Activated naive CD4-positive, alpha-beta T cell treated with anti-CD3 and anti-CD28 coated beads, Interleukin-2, amount 50 U/mL, for 72 hours (primary cell): ENCODE data around the gene ARHGAP31. TPM values are rescaled to one million over a fixed set of nuclear protein-coding genes. Genes with fewer than 3 reads are reported as not detected.
A peak's percentile ranks its signal among the peaks of the same experiment; 100 is the strongest.

Source experiments
- ATAC-seq, 2 donors: fragments of 150-1000 bp; cut with Tn5 transposase; 2 replicates each; pipeline ENCODE4 v1.10.0; 2021; ENCODE audit warnings: mild to moderate bottlenecking in 2 of 2, moderate library complexity in 2 of 2
- DNase-seq, 2 donors: peaks; one replicate each; pipeline ENCODE4 v3.0.0; 2021 to 2022; ENCODE audit warnings: low spot score in 2 of 2
- H3K27ac Mint-ChIP-seq, 2 donors: one replicate each; pipeline ENCODE4 v1.8.0; 2022; ENCODE audit warnings: mild to moderate bottlenecking in 2 of 2, mixed read lengths in 2 of 2
- H3K36me3 Mint-ChIP-seq, 2 donors: one replicate each; pipeline ENCODE4 v1.8.0; 2022; ENCODE audit warnings: mixed read lengths in 2 of 2
- H3K9me3 Mint-ChIP-seq, 2 donors: one replicate each; pipeline ENCODE4 v1.8.0; 2022; ENCODE audit warnings: mixed read lengths in 2 of 2
- total RNA-seq, 2 donors: library from RNA; stranded (reverse); gene quantifications; one replicate each; pipeline ENCODE4 v1.2.3, GENCODE V29; 2022

ARHGAP31 gene
- total RNA-seq, 2 donors from 2014 or later = 2.1 to 11.0 TPM

GRCh38 chr3:119420196-119420595 is 126.0 kb downstream of the ARHGAP31 start:
- no peaks in the 10 kb centered on the region for H3K9me3 Mint-ChIP-seq
- DNase-seq (no peak), ATAC-seq (no peak)
- no peak overlapping the region for H3K27ac Mint-ChIP-seq
- no peaks in the 10 kb centered on the region for H3K36me3 Mint-ChIP-seq

- ATAC-seq = no peak
- Mint-ChIP-seq H3K27ac (no peak overlapping the region), H3K9me3 (peaks cover 33% of the 10 kb centered on the region in 2 donors), H3K36me3 (peaks cover 50 to 58% of the 10 kb centered on the region in 2 donors)
- DNase-seq = no peak
Measured at GRCh38 chr3:119427669-119428068, 133.5 kb downstream of the ARHGAP31 start.

- H3K27ac Mint-ChIP-seq = no peak overlapping the region
- no peak for ATAC-seq
- DNase-seq = no peak
- peaks cover 52 to 61% of the 10 kb centered on the region in 2 donors for H3K36me3 Mint-ChIP-seq
- H3K9me3 Mint-ChIP-seq = peaks cover 33% of the 10 kb centered on the region in 2 donors
Measured at GRCh38 chr3:119428538-119428937, 134.4 kb downstream of the ARHGAP31 start.

GRCh38 chr3:119433613-119434325 is 139.6 kb downstream of the ARHGAP31 start:
- peaks cover 63 to 65% of the 10 kb centered on the region in 2 donors for H3K36me3 Mint-ChIP-seq
- DNase-seq = no peak
- no peak overlapping the region for H3K27ac Mint-ChIP-seq
- no peak for ATAC-seq
- H3K9me3 Mint-ChIP-seq = peaks cover 10 to 12% of the 10 kb centered on the region in 2 donors

- DNase-seq (no peak), ATAC-seq (no peak)
- H3K9me3 Mint-ChIP-seq = peaks cover 7 to 10% of the 10 kb centered on the region in 2 donors
- H3K36me3 Mint-ChIP-seq = peaks cover 55 to 56% of the 10 kb centered on the region in 2 donors
- H3K27ac Mint-ChIP-seq = no peak overlapping the region
Measured at GRCh38 chr3:119434703-119435102, 140.5 kb downstream of the ARHGAP31 start.

GRCh38 chr3:119436977-119437376 is 142.8 kb downstream of the ARHGAP31 start:
- DNase-seq = no peak
- Mint-ChIP-seq H3K36me3 (peaks cover 33 to 43% of the 10 kb centered on the region in 2 donors), H3K9me3 (no peaks in the 10 kb centered on the region), H3K27ac (no peak overlapping the region)
- ATAC-seq = no peak

- no peaks in the 10 kb centered on the region for H3K9me3 Mint-ChIP-seq
- H3K27ac Mint-ChIP-seq = no peak overlapping the region
- DNase-seq (no peak), ATAC-seq (no peak)
- H3K36me3 Mint-ChIP-seq = peaks cover 37 to 41% of the 10 kb centered on the region in 2 donors
Measured at GRCh38 chr3:119437691-119438258, 143.6 kb downstream of the ARHGAP31 start.

- no peaks in the 10 kb centered on the region for H3K9me3 Mint-ChIP-seq
- H3K36me3 Mint-ChIP-seq = peaks cover 10 to 16% of the 10 kb centered on the region in 2 donors
- DNase-seq = no peak
- H3K27ac Mint-ChIP-seq = no peak overlapping the region
- peak in 1 of 2 donors; percentile 26 for ATAC-seq
Measured at GRCh38 chr3:119443179-119443578, 149.0 kb downstream of the ARHGAP31 start.

GRCh38 chr3:119444590-119444989 is 150.4 kb downstream of the ARHGAP31 start:
- Mint-ChIP-seq H3K27ac (no peak overlapping the region), H3K36me3 (peaks cover 10 to 16% of the 10 kb centered on the region in 2 donors), H3K9me3 (no peaks in the 10 kb centered on the region)
- DNase-seq = no peak
- peak in 1 of 2 donors; percentile 52 for ATAC-seq

- Mint-ChIP-seq H3K36me3 (peaks cover 6 to 21% of the 10 kb centered on the region in 2 donors), H3K9me3 (no peaks in the 10 kb centered on the region), H3K27ac (peak overlapping the region; percentile 35 to 52)
- ATAC-seq = no peak
- DNase-seq = no peak
Measured at GRCh38 chr3:119453822-119454221, 159.6 kb downstream of the ARHGAP31 start.

- H3K36me3 Mint-ChIP-seq = peaks cover 6 to 14% of the 10 kb centered on the region in 2 donors
- no peak for ATAC-seq
- H3K27ac Mint-ChIP-seq = no peak overlapping the region
- H3K9me3 Mint-ChIP-seq = no peaks in the 10 kb centered on the region
- DNase-seq = no peak
Measured at GRCh38 chr3:119456469-119456868, 162.3 kb downstream of the ARHGAP31 start.

- no peak overlapping the region for H3K27ac Mint-ChIP-seq
- peaks cover 6 to 14% of the 10 kb centered on the region in 2 donors for H3K36me3 Mint-ChIP-seq
- no peak for ATAC-seq
- H3K9me3 Mint-ChIP-seq = no peaks in the 10 kb centered on the region
- DNase-seq = no peak
Measured at GRCh38 chr3:119457246-119457645, 163.1 kb downstream of the ARHGAP31 start.

- H3K9me3 Mint-ChIP-seq = peaks cover 3 to 4% of the 10 kb centered on the region in 2 donors
- peak within 1 kb of the TSS; percentile 99 for H3K27ac Mint-ChIP-seq
- H3K36me3 Mint-ChIP-seq = peaks cover 11 to 30% of the 10 kb centered on the region in 2 donors
- peak; percentile 98 to 99 for DNase-seq
- peak; percentile 88 to 91 for ATAC-seq
Measured at GRCh38 chr3:119463171-119464169, 169.3 kb downstream of the ARHGAP31 start, which contains the start of gene TMEM39A. Gene TMEM39A (minus strand): TSS chr3:119463615. CDS start chr3:119462074, 1,541 bp downstream.

GRCh38 chr3:119468041-119468440 is 173.9 kb downstream of the ARHGAP31 start:
- DNase-seq (no peak), ATAC-seq (no peak)
- H3K36me3 Mint-ChIP-seq = peaks cover 14 to 43% of the 10 kb centered on the region in 2 donors
- peaks cover 3 to 4% of the 10 kb centered on the region in 2 donors for H3K9me3 Mint-ChIP-seq
- H3K27ac Mint-ChIP-seq = peak overlapping the region; percentile 96 to 97

GRCh38 chr3:119469418-119470189 is 175.4 kb downstream of the ARHGAP31 start:
- no peak for DNase-seq
- H3K36me3 Mint-ChIP-seq = peaks cover 8 to 30% of the 10 kb centered on the region in 2 donors
- peak in 1 of 2 donors; percentile 6 for ATAC-seq
- no peaks in the 10 kb centered on the region for H3K9me3 Mint-ChIP-seq
- peak overlapping the region; percentile 96 to 97 for H3K27ac Mint-ChIP-seq
